ENCODE data around the gene SLC4A3.

The SLC4A3 gene

DNA sequence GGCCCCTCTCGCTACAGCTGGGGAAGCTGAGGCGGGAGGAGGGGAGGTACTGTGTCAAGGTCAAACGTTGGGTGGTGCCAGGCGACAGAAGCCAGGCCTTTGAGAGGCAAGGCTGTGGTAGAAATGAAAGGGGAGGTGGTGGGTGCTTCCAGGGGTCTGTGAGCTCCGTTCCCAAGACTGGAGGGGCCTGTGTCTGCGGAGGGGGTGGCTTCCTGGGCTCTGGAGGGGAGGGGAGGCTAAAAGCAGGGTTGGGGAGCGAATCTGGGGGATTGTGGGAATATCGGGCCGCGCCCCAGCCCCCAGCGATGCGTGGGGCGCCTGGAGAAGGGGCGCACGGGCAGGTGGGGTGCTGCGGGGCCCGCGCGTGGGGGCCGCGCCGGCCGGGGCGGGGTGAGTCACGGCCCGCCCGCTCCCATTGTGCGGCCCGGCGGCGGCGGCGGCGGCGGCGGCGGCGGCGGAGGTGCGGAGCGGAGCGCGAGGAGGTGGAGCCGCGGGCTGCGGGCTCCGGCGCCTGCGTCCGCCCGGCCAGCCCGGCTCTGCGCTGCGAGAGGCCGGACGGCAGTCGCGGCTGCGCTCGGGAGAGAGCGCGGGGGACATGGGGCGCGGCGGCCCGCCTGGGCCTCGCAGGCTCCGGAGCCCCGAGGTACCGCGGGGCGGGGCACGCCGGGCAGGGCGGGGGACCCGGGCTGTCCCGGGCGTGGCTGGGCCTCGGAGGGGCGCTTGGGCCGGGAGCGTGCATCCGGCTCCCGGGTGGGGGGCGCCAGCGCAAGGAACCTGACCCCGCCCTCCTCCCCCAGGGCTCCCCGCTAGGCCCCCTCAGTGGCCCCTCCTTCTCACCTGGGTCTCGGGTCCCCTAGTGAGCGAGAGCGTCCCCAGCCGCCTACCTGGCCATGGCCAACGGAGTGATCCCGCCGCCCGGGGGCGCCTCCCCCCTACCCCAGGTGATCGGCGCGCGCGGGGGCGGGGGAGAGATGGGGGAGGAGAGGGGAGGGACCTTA is at the start of gene SLC4A3:
Gene SLC4A3, plus strand, starts transcription at position 528 of the 998 bp plus-strand sequence. Its CDS starts 363 bp downstream, at position 891.
- DNase-seq = no peak

DNA sequence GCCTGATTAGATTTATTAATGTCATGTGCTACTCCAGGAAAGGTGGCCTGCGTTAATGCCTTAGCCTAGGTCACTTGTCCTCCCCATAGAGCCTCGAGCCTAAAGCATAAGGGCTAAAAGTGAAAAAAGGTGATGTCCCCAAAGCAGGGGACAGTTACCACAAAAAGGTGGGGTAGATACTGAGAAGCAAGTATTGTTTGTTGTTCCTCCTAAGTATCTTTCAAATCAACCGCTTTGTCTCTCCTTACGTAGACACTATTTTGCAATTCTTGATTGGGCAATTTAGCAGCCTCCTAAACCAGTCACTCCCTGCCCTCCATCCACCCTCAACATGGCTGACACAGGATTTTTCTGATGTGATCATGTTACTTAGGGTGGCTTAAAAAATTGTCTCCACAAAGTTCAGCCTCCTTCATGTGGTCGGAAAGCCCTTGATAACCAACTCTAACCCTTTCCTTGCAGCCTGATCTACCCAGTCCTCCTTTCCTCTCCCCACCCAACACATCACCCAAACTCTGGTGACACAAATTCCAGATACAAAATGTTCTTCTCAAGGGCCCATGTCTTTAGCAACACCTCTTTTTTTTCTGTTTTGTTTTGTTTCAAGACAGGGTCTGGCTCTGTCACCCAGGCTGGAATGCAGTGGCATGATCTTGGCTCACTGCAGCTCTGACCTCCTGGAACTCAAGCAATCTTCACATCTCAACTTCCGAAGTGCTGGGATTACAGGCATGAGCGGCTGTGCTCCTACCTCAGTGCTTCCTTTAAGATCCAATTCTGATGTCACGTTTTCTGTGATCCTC is 48.4 kb upstream of the SLC4A3 start:
- DNase-seq = no peak

DNA sequence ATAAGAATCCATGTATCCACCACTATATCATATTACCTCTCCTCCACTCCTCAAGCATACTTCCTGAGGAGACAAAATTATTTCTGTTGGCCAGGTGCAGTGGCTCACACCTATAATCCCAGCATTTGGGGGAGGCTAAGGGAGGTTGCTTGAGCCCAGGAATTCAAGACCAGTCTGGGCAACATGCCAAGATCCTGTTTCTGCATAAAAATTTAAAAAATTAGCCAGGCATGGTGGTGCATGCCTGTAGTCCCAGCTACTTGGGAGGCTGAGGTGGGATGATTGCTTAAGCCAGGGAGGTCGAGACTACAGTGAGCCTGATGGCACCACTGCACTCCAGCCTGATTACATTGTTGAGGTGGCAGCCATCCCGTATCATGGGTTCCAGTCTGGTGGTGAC is 46.1 kb upstream of the SLC4A3 start:
- no peak for DNase-seq

GRCh38 chr2:219591091-219591490 is 36.3 kb upstream of the SLC4A3 start:
- DNase-seq = no peak

DNA sequence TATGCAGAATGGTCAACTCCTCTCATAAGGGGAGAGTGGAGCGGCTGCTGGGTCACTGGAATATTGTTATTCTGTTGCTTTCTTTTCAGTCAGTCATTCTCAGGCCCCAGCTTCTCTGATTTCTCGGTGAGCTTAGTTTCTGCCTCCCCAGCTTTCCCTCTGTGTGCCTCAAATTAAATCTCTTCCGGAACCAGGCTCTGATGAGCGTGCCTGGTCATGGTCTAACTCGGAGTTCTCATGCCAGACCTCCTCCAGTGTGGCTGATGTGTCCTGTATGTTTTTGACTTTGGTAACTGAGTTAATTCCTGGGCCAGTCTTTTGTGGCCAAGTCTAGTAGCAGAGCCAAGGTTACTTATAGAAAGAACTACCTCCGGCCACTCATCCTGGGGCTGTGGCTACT is 34.7 kb upstream of the SLC4A3 start:
- no peak for DNase-seq

GRCh38 chr2:219593154-219593553 is 34.3 kb upstream of the SLC4A3 start:
- DNase-seq = no peak

DNA sequence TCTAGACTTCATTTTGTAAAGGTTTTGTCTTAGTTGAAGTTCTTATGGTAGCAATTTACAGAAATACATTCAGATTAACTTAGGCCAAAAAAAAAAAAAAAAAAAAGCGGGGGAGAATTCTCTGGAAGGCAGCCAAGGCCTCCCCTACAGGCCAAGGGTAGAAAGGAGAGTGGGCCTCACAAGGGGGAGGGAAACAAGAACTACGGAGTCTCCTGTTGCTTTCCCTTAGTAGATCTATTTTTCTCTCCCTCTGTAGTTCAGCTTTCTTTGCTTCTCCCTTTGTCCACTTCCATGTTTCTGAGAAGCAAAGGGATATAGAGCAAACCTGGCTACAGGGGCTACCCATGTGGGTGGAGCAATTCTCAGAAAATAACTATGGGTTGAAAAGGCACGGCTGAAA is 32.2 kb upstream of the SLC4A3 start:
- DNase-seq = no peak

DNA sequence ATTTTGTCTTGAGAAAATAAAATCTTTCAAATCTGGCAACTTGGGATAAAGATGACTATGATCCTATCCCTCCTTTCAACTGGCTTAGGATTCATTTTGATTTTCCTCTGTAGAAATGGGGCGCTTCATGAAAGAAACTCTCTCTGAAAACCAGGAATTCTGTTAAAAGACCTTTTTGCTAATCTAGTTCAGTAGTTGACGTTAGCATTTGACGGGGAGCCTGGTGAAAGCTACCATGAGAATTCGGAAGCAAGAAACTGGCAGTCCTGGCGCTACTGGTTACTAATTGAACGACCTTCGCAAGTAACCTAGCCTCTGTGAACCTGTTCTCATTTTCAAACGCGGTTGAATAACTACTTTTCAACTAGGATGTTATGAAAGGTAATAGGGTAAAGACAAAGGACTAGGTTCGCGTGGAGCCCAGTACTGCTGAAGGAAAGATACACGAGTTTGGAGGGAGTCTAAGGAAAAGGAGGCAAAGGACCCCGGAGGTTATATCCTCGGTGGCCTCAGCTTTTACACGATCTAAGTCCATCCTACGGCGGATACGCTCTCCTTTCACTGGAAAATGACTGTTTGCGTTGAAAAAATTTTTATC is 30.4 kb upstream of the SLC4A3 start:
- DNase-seq = no peak

GRCh38 chr2:219597552-219598307 is 29.7 kb upstream of the SLC4A3 start, which contains the start of gene STK11IP:
Gene STK11IP (plus strand): TSS chr2:219597857. CDS start chr2:219598120, 263 bp downstream.
- peak; percentile 85 to 87 for DNase-seq

DNA sequence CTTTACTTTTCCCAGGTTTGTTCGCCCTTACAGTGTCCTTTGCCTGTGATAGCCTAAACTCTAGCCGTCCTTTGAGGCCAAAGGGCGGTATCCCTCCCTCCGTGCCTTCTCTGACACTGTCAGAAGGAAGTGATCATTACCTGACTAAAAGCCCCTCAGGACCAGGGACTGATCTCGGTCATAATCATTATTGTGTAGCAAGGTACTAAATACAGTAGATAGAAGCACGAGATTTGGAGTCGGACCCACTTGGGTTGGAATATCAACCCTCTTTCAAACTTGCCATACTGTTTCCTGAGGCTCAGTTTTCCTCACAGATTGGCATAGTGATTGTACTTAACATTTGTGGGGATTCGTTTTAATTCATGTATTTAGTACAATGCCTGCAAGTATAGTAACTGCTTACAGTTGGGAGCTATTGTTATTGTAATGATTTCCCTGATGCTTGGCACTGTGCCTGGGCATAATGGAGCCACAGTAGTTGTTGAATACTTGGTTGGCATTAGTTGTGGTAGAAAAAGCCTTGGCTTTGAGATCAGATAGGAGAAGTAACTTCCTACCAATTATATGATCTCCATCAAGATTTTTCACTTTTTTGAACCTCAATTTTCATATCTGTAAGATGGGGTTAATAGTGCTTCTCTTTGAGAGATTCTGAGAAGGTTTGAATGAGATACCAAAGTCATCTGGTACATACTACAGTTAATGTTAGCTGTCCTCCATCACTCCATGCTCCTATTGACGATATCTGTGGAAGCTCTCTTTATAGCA is 28.9 kb upstream of the SLC4A3 start:
- DNase-seq = no peak

DNA sequence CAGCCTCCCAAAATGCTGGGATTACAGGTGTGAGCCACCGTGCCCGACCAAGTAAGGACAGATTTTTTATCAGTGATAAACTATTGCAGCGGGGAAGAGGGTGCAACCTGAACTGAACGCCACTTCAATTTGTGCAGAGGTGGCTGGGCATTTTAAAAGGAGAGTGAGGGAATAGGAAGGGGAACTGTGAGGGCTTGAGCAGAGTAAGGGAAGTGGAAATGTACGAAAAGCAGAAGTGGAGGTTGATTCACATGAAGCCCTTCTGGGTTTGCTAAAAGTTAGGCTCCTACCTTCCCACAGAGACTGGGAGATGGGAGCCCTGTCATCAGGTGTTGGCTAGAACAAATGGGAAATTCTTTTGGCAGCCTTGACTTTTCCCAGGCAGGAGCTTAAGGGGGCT is 23.7 kb upstream of the SLC4A3 start:
- DNase-seq = no peak

DNA sequence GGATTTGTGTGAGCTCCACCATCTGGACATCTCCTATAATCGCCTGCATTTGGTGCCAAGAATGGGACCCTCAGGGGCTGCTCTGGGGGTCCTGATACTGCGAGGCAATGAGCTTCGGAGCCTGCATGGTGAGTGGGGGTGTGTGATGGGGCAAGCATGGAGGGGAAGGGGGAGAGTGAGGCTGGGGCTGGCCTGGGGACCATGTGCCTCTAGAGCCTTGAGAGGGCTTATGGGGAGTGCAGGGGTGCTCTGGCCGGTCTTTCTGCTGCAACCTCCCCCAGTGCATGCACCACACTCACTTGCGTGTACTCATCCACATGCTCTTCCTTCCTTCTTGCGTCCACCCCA is 21.8 kb upstream of the SLC4A3 start:
- no peak for DNase-seq

- DNase-seq = no peak
Observed at GRCh38 chr2:219607931-219608330, 19.5 kb upstream of the SLC4A3 start.

- no peak for DNase-seq
Observed at GRCh38 chr2:219608399-219608964, 18.9 kb upstream of the SLC4A3 start.

DNA sequence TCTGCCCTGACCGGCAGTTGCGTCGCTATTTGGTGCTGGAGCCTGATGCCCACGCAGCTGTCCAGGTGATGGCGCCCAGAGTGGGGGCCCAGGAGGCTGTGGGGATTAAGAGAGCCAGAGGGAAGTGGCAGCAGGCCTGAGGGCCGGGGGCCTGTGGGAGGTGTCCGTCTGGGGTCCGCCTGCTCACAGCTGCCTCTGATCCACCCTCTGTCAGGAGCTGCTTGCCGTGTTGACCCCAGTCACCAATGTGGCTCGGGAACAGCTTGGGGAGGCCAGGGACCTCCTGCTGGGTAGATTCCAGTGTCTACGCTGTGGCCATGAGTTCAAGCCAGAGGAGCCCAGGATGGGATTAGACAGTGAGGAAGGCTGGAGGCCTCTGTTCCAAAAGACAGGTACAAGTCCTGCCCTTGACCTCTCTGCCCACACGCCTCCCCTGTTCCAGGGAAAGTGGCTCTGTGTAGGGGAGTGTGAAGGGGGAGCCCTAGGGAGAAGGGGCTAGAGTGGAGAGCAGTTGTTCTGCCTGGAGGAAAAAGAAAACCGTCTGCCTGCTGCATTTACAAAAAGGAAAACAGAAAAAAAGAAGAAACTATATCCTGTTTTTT is 18.2 kb upstream of the SLC4A3 start:
- no peak for DNase-seq

DNA sequence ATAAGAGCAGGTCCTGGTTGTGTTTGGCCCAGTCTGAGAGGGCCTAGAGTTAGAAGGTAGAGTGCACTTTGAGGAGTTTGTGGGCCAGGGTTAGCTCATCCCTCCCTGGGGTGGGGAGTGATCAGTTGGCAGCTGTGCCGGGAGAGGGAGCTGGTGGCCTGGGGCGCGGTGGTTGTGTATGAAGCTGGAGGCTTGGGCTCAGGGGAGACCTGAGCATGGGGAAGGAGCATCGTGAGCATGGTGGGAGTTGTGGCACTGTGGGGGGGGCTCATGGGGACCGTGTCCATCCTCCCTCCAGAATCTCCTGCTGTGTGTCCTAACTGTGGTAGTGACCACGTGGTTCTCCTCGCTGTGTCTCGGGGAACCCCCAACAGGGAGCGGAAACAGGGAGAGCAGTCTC is 16.1 kb upstream of the SLC4A3 start:
- DNase-seq = no peak

DNA sequence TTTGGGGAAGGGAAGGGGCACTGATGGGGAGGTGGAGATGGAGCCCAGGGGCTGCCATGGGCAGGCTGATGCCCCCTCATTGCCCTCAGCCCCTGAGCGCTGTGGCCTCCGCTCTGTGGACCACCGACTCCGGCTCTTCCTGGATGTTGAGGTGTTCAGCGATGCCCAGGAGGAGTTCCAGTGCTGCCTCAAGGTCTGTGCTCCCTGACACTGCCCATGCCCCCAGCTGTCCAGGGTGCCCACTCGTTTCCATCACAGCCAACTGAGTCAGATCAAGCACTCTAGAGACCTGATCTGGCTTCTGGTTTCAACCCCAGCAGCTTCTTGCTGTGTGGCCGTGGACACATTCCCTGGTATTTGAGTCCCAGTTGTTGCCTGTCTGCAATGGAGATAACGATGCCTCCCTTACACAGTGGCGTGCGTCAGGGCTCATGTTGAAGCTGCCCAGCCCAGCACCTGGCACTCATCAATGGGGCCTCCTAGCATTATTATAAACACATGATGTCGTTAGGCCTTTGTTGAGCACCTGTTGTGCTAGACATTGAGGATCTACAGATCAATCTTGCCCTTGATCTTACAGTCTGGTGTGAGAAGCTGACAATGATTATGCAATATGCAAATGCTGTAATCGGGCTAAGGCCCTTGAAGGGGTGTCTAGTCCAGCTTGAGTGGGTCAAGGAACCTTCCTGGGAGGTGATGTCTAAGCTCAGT is 15.4 kb upstream of the SLC4A3 start:
- DNase-seq = no peak

GRCh38 chr2:219612577-219613286 is 14.7 kb upstream of the SLC4A3 start:
- no peak for DNase-seq

- DNase-seq = no peak
Observed at GRCh38 chr2:219613461-219614070, 13.9 kb upstream of the SLC4A3 start.
